PC-9 (cell line): ENCODE data around the gene PPP4R3A.

Experiments used
- CTCF ChIP-seq: fragments of 200-600 bp; sonication (generic); conservative IDR thresholded peaks from 2 replicates; pipeline ENCODE4 v1.6.1; 2017; ENCODE audit warnings: mixed run types, antibody characterized with exemption, mild to moderate bottlenecking, moderate library complexity
- EZH2 ChIP-seq: fragments of 200-600 bp; sonication (generic); IDR thresholded peaks from 2 replicates; pipeline ENCODE4 v1.8.0; 2017; ENCODE audit warnings: antibody characterized with exemption, low read depth

DNA sequence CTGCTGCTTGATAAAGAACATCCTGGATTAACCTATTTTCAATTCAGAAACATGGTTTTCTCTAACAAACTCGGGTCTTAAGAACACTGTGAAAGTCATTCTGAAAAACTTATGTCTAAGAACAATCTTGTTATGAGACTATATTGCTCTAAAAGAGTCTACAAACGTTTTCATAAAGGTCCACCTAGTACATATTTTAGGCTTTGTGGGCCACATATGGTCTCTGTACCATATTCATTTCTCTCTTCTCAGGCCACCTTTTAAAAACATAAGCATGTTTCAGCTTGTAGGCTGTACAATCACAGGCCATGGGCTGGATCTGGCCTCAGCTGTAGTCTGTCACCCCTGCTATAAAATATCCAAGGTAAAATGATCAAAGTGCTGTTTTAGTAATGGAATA lies 39.9 kb downstream of the PPP4R3A start:
- TF ChIP-seq CTCF (no peak), EZH2 (no peak)
